ENCODE results near the gene MINDY4. TPM values are rescaled to one million over a fixed set of nuclear protein-coding genes. Genes with fewer than 3 reads are reported as not detected.

MINDY4 gene
- total RNA-seq, 4 donors from 2014 or later, result 11.0 to 30.9 (median 18.9) TPM

- DNase-seq (ENCODE audit: low spot score) (no peak), ATAC-seq (ENCODE audit: low FRiP score) (no peak)
- TF ChIP-seq CTCF (IDR thresholded peaks at IDR 0.05), result no peak
Measured at GRCh38 chr7:30909431-30909830, 138.2 kb downstream of the MINDY4 start.

GRCh38 chr7:30910411-30911073 is 139.3 kb downstream of the MINDY4 start:
- no peak for ATAC-seq (ENCODE audit: low FRiP score)
- no peak for TF ChIP-seq CTCF (IDR thresholded peaks at IDR 0.05)

GRCh38 chr7:30911133-30911532 is 139.9 kb downstream of the MINDY4 start:
- ATAC-seq (ENCODE audit: low FRiP score), result no peak
- DNase-seq (ENCODE audit: low spot score), result no peak
- TF ChIP-seq CTCF (IDR thresholded peaks at IDR 0.05), result no peak

More at GRCh38 chr7:30910411-30911073, 139.3 kb downstream of the MINDY4 start:
- no peak for DNase-seq (ENCODE audit: low spot score)

- ATAC-seq (ENCODE audit: low FRiP score) (peak; percentile 67), DNase-seq (ENCODE audit: low spot score) (no peak)
- TF ChIP-seq CTCF (IDR thresholded peaks at IDR 0.05), result no peak
Measured at GRCh38 chr7:30911561-30911969, 140.3 kb downstream of the MINDY4 start, which contains the start of gene AQP1. AQP1 (plus strand) TSS chr7:30911853; CDS start chr7:30911910, 57 bp downstream.

- ATAC-seq (ENCODE audit: low FRiP score), result no peak
- no peak for DNase-seq (ENCODE audit: low spot score)
- no peak for TF ChIP-seq CTCF (IDR thresholded peaks at IDR 0.05)
Measured at GRCh38 chr7:30912021-30912730, 141.0 kb downstream of the MINDY4 start.

GRCh38 chr7:30912731-30912985 is 141.4 kb downstream of the MINDY4 start:
- DNase-seq (ENCODE audit: low spot score) (no peak), ATAC-seq (ENCODE audit: low FRiP score) (no peak)
- TF ChIP-seq CTCF (IDR thresholded peaks at IDR 0.05), result no peak
